Stimulated activated CD4-positive, alpha-beta T cell treated with anti-CD3 and anti-CD28 coated beads, Interleukin-4, amount 100 ng/mL, for 48 hours (primary cell): ENCODE measurements around the gene DCN.

Experiments used
- DNase-seq, 2 donors: peaks; one replicate each; pipeline ENCODE4 v3.0.0-alpha.2; 2020; ENCODE audit warnings: low read depth in 2 of 2

DCN gene

DNA sequence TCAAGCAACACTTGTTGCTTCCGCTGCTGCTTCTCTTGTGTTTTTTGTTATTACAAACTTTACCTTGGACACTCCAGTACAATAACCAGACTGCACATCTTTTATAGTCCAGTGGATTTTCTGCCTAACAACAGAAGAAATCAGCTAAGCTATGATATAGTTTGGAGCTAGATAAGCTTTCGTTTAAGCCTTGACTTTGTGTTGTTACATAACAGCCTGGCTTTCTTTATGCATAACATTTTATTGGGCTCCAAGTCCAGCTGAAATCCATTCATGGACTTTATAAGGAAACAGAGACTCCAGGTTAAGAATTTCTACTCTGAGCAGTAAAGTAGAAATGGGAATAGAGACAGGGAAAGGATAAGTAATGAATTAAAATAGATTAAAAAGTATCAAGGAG, 3.5 kb upstream of the DCN start:
- no peak for DNase-seq

DNA sequence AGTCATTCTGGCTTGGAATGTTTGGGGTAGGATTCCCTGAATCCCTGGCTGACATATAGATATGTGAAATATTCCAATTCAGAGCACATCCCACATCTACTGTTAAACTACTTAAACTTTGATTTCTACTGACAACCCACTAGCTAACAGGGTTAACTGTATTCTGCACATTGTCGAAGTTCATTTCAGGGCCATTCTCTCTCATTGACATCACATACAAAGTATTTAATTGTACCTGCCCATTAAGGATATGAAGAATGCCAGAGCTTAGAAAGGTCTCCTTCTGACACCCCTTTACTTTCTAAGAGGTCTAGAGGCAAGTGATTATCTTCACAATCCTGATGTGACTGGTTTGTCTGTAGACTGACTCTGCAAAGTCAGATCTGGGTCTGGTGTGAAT, 2.8 kb upstream of the DCN start:
- no peak for DNase-seq

DNA sequence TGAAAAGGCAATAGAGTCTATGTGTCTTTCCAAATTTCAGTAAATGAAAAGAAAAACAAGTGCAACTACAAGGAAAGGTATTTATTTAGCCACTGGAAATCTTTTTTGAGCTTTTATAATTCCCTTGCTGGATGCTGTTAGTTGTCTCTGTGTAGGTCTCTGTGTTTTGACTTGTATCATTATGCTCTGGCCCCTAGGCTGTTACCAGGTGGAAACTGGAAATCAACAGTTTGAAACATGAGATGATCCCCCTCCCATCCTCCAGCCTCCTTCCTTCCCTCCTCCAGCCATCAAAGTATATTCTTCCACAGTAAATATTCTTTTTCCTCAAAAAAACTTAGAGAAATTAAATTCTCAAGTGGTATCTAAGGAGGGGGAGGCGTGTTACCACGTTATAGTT, 934 bp upstream of the DCN start:
- no peak for DNase-seq

DNA sequence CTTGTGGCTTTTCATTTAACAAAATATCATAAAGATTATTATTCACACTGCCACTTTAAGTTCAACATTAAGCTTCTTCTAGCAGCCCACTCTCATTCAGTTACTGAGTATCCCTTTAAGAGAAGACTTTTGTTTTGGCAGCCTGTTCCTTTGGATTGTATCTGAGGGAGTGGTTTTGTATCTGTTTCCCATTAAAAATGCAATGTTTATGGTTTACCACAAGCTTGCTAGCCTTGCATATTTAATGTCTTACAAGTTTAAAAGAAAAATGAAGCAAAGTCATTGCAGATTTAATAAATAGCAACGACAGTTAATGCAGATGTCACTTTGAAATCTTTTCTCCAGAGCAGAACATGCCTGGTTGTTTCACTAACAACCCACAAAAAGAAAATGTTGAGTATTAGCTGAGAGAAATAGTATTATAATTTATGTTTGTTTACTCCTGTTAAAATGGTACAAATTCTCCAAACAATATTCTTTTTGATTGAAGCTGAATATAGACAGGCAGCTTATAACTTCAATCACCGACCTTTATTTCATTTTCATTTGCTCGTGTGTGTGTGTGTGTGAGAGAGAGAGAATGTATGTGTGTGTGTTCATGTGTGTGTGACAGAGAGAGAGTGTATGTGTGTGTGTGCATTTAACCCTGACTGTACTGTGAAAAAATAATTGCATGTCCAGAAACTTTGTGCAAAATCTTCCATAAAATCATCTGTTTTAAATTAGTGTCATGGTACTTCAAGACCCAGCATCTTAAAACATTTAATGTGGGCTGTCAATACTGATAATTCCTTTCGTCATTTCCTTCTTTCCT, 1.8 kb downstream of the DCN start:
- no peak for DNase-seq

DNA sequence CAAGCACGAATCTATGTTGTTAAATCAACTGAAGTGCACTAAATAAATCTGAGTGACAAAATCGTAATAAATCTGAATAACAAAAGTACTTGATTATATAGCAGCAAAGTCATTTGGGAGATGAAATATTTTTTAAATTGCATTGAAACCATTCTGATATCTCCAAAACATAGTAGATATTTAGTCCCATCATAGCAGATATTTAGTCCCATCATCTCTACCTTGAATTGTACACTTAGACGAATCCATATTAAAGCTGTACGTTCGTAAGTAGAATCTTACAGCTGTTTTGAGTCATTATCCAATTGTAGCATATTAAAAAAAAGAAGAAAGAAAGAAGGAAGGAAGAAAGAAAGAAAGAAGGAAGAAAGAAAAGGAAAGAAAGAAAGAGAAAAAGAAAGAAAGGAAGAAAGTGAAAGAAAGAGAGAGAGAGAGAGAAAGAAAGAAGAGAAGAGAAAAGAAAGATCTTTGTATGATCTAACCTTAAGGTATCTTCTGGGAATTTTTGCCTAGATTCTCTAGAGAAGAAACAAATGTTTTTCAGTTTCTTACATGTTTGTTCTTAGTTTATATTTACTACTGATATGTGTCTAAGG, 2.6 kb downstream of the DCN start:
- DNase-seq: no peak

DNA sequence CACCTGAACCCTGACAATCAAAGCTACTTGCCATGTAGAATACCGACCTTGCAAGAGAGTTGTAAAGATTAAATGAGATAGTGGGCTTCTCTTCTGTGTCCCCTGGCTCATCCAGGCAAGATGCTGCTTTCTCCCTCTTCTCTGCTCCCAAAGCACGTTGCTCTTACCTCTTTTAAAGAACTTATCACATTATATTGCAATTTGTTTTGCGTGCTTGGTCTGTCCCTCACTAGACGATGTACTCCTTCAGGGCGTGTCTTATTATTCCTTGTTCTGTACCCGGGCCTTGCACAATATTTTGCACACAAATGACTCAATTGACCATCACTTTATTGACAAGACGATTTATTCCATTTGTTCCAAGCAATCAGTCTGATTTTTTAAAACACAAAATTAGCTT, 3.3 kb downstream of the DCN start:
- DNase-seq: no peak

DNA sequence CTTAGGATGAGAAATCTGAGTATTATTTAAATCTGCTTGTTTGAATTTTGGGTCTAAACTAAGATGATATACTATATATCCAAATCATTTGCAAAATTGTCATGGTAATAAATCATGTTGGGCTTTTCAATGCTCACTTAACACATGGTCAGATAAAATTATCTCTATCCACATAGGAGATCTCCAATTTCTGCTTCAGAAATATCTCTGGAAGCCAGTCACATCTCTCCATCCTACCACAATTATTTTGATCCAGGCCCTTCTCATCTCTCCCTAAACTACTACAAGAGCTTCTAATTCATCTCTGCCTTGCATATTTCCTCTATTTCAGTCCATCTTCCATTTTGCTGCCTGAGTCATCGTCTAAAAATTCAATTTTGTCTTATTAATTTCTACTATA, 3.8 kb downstream of the DCN start:
- DNase-seq: no peak

DNA sequence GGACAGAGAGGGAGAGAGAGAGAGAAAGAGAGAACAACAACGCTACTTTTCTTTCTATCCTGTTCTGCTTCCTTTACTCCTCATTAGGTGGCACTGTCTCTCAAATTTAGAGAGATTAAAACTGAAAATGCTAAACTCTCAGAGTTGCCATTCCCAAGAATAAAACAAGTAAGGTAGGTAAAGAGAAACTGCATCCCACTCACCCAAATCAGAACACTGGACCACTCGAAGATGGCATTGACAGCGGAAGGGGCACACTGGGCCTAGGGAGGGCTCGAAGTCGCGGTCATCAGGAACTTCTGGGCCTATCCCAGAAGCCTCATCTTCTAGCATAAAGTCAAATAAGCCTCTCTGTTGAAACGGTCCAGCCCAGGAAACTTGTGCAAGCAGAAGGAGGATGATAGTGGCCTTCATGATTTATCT, 4.5 kb downstream of the DCN start:
- DNase-seq: no peak

DNA sequence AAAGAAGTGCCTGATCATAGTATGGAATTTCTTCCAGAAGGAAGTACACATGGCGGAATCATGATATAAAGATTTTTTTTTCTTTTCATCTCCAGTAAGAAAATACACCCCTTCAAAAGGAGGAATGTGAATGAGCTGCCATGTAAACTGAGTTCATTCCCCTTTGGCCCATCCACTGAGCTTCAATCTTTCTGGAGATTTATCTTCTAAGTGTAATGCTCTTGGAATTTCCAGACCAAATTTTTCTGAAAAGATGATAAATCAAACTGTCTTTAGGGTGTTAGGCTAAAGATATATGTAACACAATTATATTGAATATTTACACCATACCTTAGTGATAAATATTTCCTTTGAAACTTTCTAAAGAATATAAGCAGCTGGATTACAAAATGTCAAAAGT, 5.2 kb downstream of the DCN start:
- DNase-seq: no peak

DNA sequence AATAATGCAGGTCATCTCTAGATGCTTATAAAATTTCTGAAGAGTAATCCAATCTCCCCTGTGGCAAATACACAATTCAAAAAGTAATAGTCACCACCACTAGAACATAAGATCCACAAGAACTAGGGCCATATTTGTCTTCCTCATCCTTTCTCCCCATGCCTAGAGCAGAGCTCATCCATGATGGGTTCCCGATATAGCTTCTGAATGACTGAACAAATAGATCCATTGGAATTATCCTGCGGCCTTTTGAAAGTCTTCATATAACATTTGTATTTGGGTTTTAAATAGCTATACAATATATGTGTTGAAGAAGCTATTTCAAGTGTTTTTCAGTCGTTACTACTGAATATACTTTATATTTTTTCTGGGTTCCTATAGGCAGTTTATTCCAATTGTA, 5.7 kb downstream of the DCN start:
- no peak for DNase-seq

DNA sequence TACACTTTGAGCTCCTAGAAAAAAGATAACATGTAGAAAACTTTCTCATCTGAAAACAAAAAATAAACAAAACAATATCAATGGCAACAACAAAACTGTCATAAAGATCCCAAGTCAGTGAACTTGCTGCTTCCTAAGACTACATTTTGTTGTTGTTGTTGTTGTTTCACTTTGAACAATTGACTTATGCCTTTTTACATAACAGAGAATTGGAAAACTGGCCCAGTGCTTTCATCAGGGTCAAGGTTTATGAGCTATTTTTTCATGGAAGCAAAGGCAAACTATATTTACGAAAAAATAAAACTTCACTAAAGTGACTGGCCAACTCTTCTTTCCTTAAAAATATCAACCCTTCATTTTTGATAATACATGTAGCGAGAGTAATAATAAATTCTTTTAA, 6.3 kb downstream of the DCN start:
- DNase-seq: no peak

DNA sequence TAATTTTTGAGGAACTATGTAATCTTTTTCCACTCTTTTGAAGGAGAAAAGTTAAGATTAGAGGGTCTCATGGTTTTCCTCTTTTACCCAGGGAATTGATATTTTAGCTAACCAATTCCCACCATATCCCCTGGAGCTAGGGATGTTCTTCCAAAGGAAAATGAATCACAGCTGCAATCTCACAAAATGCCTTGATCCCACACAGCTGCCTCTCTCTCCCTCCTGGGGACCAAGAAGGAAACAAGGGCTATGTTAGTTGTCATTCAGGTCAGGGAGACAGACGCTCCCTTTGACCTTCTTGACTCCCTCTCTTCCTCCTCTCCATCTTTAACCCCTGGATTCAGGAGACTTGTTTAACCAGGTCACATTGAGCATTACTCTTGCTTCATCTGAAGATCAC, 9.5 kb downstream of the DCN start:
- DNase-seq: no peak

DNA sequence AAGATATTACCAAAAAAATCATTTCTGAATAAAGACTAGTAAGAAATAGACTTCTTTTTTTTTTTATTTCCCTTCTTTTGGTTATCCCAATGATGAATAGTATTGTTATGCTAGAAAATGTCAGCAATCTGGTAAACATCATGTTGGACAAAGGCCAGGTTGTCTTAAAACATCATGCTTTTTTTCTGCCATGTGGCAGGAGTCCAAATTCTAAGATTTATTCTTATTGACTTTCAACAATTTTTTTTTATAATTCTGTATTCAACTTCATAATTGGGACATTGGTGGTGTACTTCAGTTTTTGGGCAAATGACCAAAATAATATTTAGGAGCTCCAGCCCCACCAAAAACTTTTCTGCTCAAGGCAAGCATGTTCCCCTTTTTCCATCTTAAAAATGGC, 10.5 kb downstream of the DCN start:
- no peak for DNase-seq

DNA sequence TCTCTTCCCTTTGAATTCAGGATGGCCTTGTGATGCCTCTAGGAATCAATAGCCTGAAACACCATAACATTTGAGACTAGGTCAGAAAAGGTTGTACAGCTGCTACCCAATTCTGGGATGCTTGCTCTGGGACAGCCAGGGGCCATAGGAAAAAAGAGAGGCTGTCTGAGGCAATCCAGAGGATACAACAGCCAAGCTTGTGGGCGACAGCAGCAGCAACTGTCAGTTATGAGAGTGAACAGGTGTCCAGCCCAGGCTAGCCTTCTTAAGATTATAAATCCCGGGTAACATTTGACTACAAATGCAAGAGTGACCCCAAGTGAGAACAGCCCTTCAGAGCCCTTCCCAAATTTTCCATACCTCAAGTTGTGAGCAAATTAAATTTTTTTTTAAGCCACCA, 11.1 kb downstream of the DCN start:
- DNase-seq: no peak

DNA sequence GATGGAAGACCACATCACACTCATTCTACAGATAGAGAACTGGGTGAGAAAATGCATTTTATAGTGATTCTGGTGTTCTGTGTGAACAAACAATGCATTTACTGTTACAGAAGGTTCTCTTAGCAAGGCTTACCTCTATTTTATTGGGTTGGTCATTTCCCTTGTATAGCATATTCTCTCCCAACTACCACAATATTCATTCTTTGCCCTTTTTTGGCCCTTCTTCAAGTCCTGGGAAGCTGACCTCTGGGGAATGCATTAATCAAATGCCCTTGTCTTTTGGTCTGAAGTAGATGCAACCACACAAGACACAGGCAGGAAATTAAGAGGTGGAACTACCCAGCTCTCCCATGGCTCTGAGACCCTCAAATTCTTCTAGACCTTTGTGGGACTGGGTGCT, 19.5 kb downstream of the DCN start:
- DNase-seq: no peak

DNA sequence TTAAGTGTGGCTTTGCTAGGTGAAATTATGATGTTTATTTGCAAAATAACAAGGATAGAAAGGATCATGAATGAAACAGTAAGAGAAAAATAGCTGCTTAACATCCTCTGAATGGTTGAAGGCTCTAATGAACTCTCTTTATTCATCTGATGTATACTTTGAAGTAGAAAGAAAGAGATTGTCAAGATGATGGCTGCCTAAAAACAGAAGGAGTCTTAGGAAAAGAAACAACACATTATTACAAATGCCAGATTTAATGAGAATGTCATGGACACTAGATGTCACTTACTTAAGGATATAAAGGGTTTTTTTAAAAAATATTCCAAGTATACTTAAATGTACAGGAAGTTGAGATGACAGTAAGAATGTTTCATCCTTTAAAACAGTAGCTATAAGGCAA, 21.6 kb downstream of the DCN start:
- no peak for DNase-seq

DNA sequence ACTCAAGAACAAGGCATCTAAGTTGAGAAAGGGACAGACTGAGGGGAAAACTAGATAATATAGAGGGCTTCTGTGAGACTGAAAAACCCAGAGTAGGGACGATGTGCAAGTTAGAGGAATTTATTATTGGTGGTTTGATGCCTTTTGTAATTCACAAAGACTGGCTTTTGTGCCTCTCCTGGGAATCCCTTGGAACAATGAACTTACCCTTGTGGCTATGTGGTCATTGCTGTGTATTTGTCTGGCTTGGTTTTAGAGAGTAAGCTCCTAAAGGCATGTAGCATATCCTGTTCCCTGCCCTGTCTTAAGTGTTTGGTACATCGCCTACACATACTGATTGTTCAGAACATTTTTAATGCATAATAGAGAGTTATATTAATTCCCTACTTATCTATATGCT, 26.6 kb downstream of the DCN start:
- no peak for DNase-seq

DNA sequence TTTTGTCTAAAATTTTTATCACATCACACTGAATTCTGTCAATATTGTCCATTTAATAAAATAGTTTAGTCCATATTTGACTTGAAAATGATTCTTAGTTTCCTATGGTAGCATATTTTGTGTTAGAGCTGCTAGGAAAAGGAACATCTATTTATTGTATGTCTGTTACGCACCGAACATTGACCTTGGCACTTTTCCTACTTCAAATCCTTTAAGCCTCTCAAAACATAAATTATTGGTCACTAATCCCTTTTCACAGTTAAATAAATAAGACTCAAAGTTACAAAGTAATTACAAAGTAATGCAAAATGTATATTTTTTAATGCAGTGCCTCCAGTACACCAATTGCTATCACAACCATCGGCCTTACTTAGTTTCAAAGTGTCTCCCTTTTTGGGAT, 28.5 kb downstream of the DCN start:
- no peak for DNase-seq

DNA sequence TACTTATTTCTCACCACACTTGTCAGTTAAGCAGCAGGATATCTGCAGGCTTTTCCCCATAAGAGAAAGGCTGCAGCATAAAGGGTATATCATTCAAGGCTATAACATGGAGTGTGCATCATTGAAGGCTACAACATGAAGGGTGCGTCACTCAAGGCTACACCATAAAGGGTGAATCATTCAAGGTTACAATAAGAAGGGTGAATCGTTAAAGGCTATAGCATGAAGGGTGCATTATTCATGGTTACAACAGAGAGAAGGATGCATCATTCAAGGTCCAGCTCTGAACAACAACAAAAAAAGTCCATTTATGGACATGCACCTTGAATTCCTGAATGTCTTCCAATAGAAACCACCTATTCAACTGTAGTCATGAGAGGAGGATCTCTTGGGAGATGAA, 38.6 kb downstream of the DCN start:
- no peak for DNase-seq

DNA sequence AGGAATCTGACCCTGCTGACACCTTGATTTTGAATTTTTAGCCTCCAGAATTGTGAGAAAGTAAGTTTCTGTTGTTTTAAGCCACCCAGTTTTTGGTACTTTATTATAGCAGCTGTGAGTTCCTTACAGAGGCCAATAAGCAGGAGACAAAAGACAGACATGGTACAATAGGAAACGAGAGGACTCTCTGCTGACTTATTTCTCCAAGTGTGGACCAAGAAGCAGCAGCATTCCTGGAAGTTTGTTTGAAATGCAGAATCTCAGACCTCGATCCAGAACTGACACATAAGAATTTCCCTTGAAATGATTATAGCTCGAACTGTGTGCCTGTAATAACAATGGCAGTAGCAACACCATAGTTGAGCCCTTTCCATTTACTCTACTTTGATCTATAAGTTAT, 39.4 kb downstream of the DCN start:
- no peak for DNase-seq

DNA sequence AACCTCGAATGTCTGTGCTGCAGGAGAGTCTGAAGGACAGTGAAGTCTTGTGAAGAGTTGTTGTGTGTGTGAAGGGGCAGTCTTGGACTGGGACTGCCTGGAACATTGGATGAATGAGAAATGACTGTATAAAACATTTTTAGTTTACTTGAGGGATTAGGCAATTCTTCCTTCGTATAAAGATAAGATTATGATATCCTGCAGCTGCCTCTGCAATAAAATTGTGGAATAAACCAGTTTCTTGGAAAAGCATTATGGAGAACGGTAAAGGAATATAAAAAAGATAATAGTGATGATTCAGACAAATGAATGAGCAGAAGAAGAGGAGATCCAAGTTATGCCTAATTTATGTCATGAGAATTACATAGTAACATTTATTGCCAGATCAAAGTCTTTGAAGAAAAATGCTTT, 40.4 kb downstream of the DCN start:
- no peak for DNase-seq

DNA sequence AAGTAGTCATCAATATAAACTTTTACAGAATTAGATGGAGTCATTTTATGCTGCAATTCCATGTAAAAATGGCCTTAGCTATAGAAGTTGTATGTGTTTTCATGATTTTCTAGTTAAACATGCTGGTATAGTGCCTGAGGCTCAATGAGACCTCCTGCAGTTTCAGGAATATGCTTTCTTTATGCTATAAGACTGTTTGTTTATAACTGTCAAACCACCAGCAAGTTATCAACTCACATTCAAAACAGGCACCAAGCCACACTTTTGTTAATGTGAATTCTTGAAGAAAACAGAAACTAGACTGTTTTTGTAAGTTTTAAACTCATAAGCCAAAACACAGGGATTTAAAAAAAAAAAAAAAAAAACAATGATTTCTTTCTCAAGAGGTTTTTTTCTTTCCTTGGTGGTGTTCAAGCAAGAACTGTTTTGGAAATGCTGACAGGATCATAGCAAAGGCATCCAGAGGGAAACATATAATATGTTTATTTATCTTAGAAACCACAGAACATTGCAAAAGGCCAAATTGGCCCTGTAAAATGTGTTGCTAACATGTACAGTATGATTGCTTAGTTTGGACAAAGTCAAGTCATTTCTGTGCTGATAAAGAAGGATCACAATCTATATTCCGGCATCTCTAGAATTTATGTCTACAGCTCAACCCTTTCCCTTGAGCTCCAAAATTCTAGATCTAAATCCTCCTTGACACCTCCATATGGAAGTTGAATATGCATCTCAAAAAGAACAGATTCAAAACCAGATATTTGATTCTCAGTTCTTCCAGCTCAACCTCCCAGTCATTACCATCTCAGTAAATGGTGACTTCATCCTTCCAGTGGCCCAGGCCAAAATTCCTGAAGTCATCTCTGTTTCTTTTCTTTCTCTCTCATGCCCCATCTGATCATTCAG, 42.3 kb downstream of the DCN start:
- no peak for DNase-seq

DNA sequence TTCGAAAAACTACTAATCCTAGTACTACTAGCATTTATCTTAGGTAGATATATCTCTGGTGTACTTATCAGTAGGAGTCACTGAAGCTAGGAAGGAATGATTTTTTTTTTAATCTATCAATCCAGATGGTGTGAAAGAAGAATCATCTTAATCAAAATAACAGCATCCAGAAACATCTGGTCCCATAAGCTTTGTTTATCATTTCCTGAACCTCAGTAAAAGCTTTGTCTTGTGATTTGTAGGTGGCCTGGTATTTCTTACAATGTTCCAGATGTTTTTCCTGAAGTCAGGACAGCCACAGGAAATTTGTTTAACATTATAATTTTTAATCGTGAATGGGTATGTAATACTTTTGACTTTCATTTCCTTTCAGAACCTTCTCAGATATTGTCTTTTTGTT, 43.3 kb downstream of the DCN start:
- DNase-seq: no peak
